ENCODE results near the gene ADARB2.

- TF ChIP-seq CTCF (conservative IDR thresholded peaks at IDR 0.05; ENCODE audit: low read depth in 2 of 2) (no peak), POLR2AphosphoS5 (IDR thresholded peaks at IDR 0.05; ENCODE audit: low read depth) (no peak), EZH2 (IDR thresholded peaks at IDR 0.05; ENCODE audit: low read depth, unreplicated experiment) (no peak), CREB1 (CRISPR knock-in tag; IDR thresholded peaks at IDR 0.05; ENCODE audit: low read depth) (no peak)
Measured at GRCh38 chr10:1419796-1420610, 317.3 kb downstream of the ADARB2 start.
